Measurements from ENCODE around the gene WNT11.

GRCh38 chr11:76203937-76204336 lies 2.4 kb downstream of the WNT11 start:
- TF ChIP-seq SIN3A (IDR thresholded peaks at IDR 0.05; ENCODE audit: borderline replicate concordance, low read depth, low read length) (no peak), MAX (IDR thresholded peaks at IDR 0.05; ENCODE audit: low read depth) (no peak), SMC3 (IDR thresholded peaks at IDR 0.05; ENCODE audit: low read depth, low read length) (no peak), RCOR1 (IDR thresholded peaks at IDR 0.05; ENCODE audit: low read length) (no peak), ZBTB33 (IDR thresholded peaks at IDR 0.05; ENCODE audit: borderline replicate concordance, low read depth) (no peak), CTCF (IDR thresholded peaks at IDR 0.05) (no peak), FOXM1 (IDR thresholded peaks at IDR 0.05; ENCODE audit: low read depth) (no peak), USF2 (IDR thresholded peaks at IDR 0.05; ENCODE audit: borderline replicate concordance, low read depth, low read length) (no peak)
